ENCODE results near the gene SLC35G2.
"Not testable (repeated sequence)": the region's sequence is repeated elsewhere in the genome, so short reads cannot be mapped to it uniquely, and the experiment has no call there.

The SLC35G2 gene

DNA sequence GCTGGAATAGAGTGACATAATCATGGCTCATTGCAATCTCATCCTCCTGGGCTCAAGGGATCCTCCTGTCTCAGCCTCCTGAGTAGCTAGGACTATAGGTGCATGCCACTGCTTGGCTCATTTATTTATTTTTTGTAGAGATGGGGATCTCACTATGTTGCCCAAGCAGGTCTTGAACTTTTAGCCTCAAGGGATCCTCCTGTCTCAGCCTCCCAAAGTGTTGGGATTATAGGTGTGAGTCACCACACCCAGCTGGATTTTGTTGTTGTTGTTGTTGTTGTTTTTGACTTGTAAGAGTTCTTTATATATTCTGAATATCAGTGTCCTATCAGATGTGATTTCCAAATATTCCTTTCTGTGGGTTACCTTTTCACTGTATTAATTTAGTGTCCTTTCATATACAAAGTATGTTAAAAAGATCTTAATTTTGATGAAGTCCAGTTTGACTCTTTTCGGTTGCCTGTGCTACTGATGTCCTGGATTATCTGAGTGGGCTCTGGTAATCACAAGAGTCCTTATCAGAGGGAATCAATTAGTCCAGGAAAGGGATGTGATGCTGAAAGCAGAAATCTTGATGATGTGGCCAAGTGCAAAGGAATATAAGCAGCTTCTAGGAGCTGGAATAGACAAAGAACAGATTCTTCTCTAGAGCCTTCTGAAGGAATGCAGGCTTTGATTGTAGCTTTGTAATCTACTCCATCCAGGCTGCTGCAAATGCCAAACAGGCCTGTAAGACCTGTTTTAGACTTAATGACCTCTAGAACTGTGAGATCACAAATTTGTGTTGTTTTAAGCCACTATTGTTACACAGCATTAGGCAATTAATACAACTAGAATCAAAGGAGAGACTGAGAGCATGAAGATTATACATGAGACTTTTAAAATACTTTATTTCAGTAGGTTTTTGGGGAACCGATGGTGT is 73.3 kb downstream of the SLC35G2 start:
- no peak for DNase-seq

GRCh38 chr3:136893848-136894443 is 75.0 kb downstream of the SLC35G2 start:
- no peak for DNase-seq

DNA sequence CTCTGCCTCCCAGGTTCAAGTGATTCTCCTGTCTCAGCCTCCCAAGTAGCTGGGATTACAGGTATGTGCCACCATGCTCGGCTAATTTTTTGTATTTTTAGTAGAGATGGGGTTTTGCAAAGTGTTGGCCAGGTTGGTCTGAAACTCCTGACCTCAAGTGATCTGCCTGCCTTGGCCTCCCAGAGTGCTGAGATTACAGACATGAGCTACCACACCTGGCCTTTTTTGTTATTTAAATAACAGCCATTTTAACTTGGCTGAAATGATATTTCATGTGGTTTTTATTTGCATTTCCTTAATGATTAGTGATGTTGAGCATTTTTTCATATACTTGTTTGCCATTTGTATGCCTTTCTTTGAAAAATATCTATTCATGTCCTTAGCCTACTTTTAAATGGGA is 78.2 kb downstream of the SLC35G2 start:
- not testable (repeated sequence) for DNase-seq

- DNase-seq, result no peak
These were observed 79.6 kb downstream of the SLC35G2 start for GRCh38 chr3:136898549-136898948.

DNA sequence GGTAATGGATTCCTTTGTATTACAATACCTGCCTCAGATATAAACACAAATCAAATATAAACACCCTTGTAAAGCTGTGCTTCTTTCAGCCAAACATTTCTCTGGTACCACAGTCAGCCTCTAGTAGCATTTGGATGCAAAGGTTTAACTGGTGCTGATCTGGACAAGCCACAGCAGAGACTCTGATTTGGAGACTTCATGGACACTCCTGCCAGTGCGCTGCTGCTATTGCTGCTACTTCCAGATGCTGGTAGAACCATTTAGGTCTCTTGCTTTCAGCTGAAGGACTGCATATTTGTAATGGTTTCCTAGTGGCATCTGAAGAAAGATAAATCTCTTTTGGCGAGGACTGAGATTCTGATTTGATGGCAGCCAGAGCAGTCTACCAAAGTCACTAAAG is 80.0 kb downstream of the SLC35G2 start:
- DNase-seq, result no peak

GRCh38 chr3:136899622-136900158 is 80.8 kb downstream of the SLC35G2 start:
- no peak for DNase-seq

DNA sequence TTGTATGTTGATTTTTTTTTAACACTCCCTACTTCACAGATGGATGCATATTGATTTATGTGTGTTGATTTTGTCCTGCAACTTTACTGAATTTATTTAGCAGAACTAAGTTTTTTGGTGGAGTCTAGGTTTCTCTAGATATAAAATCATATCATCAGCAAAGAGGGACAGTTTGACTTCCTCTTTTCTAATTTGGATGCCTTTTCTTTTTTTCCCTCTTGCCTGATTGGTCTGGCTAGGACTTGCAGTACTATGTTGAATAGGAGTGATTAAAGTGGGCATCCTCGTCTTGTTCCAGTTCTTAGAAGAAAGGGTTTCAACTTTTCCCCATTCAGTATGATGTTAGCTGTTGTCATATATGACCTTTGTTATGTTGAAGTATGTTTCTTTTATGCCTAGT is 81.8 kb downstream of the SLC35G2 start:
- DNase-seq, result not testable (repeated sequence)

GRCh38 chr3:136901391-136901790 is 82.5 kb downstream of the SLC35G2 start:
- no peak for DNase-seq

- DNase-seq, result not testable (repeated sequence)
These were observed 83.6 kb downstream of the SLC35G2 start for GRCh38 chr3:136902530-136902929.

- DNase-seq, result no peak
These were observed 85.0 kb downstream of the SLC35G2 start for GRCh38 chr3:136903899-136904298.

DNA sequence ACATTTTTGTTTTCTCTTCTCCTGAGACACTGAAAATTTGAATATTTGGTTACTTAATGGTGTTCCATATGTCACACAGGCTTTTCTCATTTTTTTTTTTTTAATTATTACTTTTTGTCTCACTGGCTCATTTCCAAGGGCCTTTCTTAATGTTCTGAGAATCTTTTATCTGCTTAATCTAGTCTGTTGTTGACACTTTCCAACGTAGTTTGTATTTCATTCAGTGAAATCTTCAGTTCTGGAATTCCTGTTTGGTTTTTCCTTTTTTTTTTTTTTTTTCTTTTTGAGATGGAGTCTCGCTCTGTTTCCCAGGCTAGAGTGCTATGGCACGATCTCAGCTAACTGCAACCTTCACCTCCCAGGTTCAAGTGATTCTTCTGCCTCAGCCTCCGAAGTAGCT is 85.8 kb downstream of the SLC35G2 start:
- DNase-seq, result no peak
